GM12878 (cell line): ENCODE data around the gene MOGAT3. TPM values are rescaled to one million over a fixed set of nuclear protein-coding genes. Genes with fewer than 3 reads are reported as not detected.

Experiments
- E2F4 ChIP-seq: IDR thresholded peaks from 2 replicates; pipeline ENCODE4 v1.6.1; 2012; ENCODE audit warnings: low read depth, low read length, improper control_type of control experiment
- HCFC1 ChIP-seq: fragments of 150-350 bp; IDR thresholded peaks from 2 replicates; pipeline ENCODE4 v1.6.1; 2014; ENCODE audit warnings: low read length
- MEF2A ChIP-seq: IDR thresholded peaks from 2 replicates; pipeline ENCODE4 v1.6.1; 2011; ENCODE audit warnings: low read depth, mild to moderate bottlenecking, low read length, moderate library complexity; ENCODE audit not compliant: insufficient read depth
- NBN ChIP-seq: fragments of 450-650 bp; IDR thresholded peaks from 2 replicates; pipeline ENCODE4 v1.6.1; 2016
- NRF1 ChIP-seq: conservative IDR thresholded peaks from 2 replicates; pipeline ENCODE4 v1.6.1; 2011; ENCODE audit warnings: mild to moderate bottlenecking, low read depth, low read length, improper control_type of control experiment
- REST ChIP-seq: IDR thresholded peaks from 2 replicates; pipeline ENCODE4 v1.6.1; 2012; ENCODE audit warnings: mild to moderate bottlenecking, low read depth, low read length
- SMAD1 ChIP-seq: fragments of 450-650 bp; IDR thresholded peaks from 2 replicates; pipeline ENCODE4 v1.6.1; 2018; ENCODE audit warnings: mild to moderate bottlenecking, low read depth; ENCODE audit not compliant: partially characterized antibody
- USF2 ChIP-seq: IDR thresholded peaks from 2 replicates; pipeline ENCODE4 v1.6.1; 2011; ENCODE audit warnings: low read depth, low read length, improper control_type of control experiment, borderline replicate concordance
- ZBTB33 ChIP-seq: fragments of 450-650 bp; IDR thresholded peaks from 2 replicates; pipeline ENCODE4 v1.6.1; 2017; ENCODE audit warnings: mild to moderate bottlenecking
- ZZZ3 ChIP-seq: IDR thresholded peaks from 2 replicates; pipeline ENCODE4 v1.6.1; 2011; ENCODE audit warnings: low read depth; ENCODE audit not compliant: control insufficient read depth, insufficient read length
- polyA plus RNA-seq, 11 experiments: library from polyadenylated mRNA; depleted of rRNA in 4 of 11; unstranded in 6 of 11; stranded (reverse) in 5 of 11; fragments of >200 nt; fragmentation: Nextera tagmentation in 4 of 11; fragmentation: Illumina TruSeq in 1 of 11; extraction: Ambion mirVana in 4 of 11; extraction: Trizol in 1 of 11; gene quantifications; 1 replicate in 1 of 11; 2 replicates in 10 of 11; pipeline versions ENCODE4 v1.2.1 to v1.2.3, GENCODE V29; 2011 to 2016; ENCODE audit warnings: inconsistent platforms in 2 of 11, missing spikeins in 2 of 11, low read depth in 1 of 11
- total RNA-seq, 4 experiments: library from RNA; depleted of rRNA in 3 of 4; stranded (reverse); fragments of >200 nt in 3 of 4; fragmentation: Illumina TruSeq in 1 of 4; extraction: Trizol in 1 of 4; gene quantifications; 2 replicates each; pipeline versions ENCODE4 v1.2.1 to v1.2.3, GENCODE V29; 2013 to 2021

The MOGAT3 gene
- total and polyA plus RNA-seq, 10 of the 15 experiments (the other 5 are each of a cell fraction or from before 2014, with no cell fraction given), result 0.11 TPM; not detected in 9

GRCh38 chr7:101185258-101185839 is 15.5 kb downstream of the MOGAT3 start (continued):
- no peak for TF ChIP-seq REST
- TF ChIP-seq NBN, result no peak
- no peak for TF ChIP-seq ZZZ3
- TF ChIP-seq NRF1, result no peak
- no peak for TF ChIP-seq USF2
- no peak for TF ChIP-seq E2F4
- no peak for TF ChIP-seq ZBTB33
- no peak for TF ChIP-seq SMAD1
- no peak for TF ChIP-seq HCFC1
- no peak for TF ChIP-seq MEF2A
